Neural progenitor cell (in vitro differentiated cells): ENCODE measurements around the gene PKD1. TPM values are rescaled to one million over a fixed set of nuclear protein-coding genes. Genes with fewer than 3 reads are reported as not detected.

Source experiments
- DNase-seq: peaks from one replicate; pipeline ENCODE4 v3.0.0-alpha.2; 2016; ENCODE audit warnings: low spot score
- H2AFZ ChIP-seq: fragments of 200-600 bp; sonication (generic); replicated peaks from 2 replicates; pipeline ENCODE4 v1.6.1; 2016; ENCODE audit warnings: antibody characterized with exemption
- H3F3A ChIP-seq: fragments of 200-600 bp; sonication (generic); 2 replicates; pipeline ENCODE4 v1.6.1; 2016; ENCODE audit warnings: antibody characterized with exemption, low read depth
- H3K27ac ChIP-seq: fragments of 200-600 bp; sonication (generic); 2 replicates; pipeline ENCODE4 v1.5.1; 2016; ENCODE audit warnings: mild to moderate bottlenecking
- H3K27me3 ChIP-seq: fragments of 200-600 bp; sonication (generic); 2 replicates; pipeline ENCODE4 v1.6.1; 2016; ENCODE audit warnings: mild to moderate bottlenecking, moderate library complexity
- H3K36me3 ChIP-seq: fragments of 200-600 bp; sonication (generic); 2 replicates; pipeline ENCODE4 v1.5.1; 2016
- H3K4me1 ChIP-seq: fragments of 200-600 bp; sonication (generic); 2 replicates; pipeline ENCODE4 v1.6.1; 2016; ENCODE audit warnings: mixed run types
- H3K4me2 ChIP-seq: fragments of 200-600 bp; sonication (generic); 2 replicates; pipeline ENCODE4 v1.6.1; 2016
- H3K4me3 ChIP-seq: fragments of 200-600 bp; sonication (generic); 2 replicates; pipeline ENCODE4 v1.5.1; 2016
- H3K79me2 ChIP-seq: fragments of 200-600 bp; sonication (generic); 2 replicates; pipeline ENCODE4 v1.6.1; 2016; ENCODE audit warnings: low read depth
- H3K9ac ChIP-seq: fragments of 200-600 bp; sonication (generic); 2 replicates; pipeline ENCODE4 v1.6.1; 2016
- H3K9me3 ChIP-seq: fragments of 200-600 bp; sonication (generic); 2 replicates; pipeline ENCODE4 v1.5.1; 2016; ENCODE audit warnings: low read depth
- H4K20me1 ChIP-seq: fragments of 200-600 bp; sonication (generic); 2 replicates; pipeline ENCODE4 v1.6.1; 2016; ENCODE audit warnings: low read depth
- H3K27ac Mint-ChIP-seq: 3 replicates; pipeline ENCODE4 v1.8.0; 2021; ENCODE audit warnings: mixed read lengths
- H3K27me3 Mint-ChIP-seq: 2 replicates; pipeline ENCODE4 v1.8.0; 2022; ENCODE audit warnings: low read depth, mild to moderate bottlenecking, inconsistent platforms, moderate library complexity, mixed read lengths; ENCODE audit not compliant: insufficient read depth
- H3K36me3 Mint-ChIP-seq: 3 replicates; pipeline ENCODE4 v1.8.0; 2021; ENCODE audit warnings: mixed read lengths
- H3K4me1 Mint-ChIP-seq: 3 replicates; pipeline ENCODE4 v1.8.0; 2021; ENCODE audit warnings: mixed read lengths
- H3K4me3 Mint-ChIP-seq: 3 replicates; pipeline ENCODE4 v1.8.0; 2021; ENCODE audit warnings: mild to moderate bottlenecking, moderate library complexity, mixed read lengths
- H3K9me3 Mint-ChIP-seq: 3 replicates; pipeline ENCODE4 v1.8.0; 2020; ENCODE audit warnings: mixed read lengths
- EZH2 ChIP-seq: fragments of 200-600 bp; sonication (generic); IDR thresholded peaks from 2 replicates; pipeline ENCODE4 v1.6.1; 2017; ENCODE audit warnings: antibody characterized with exemption, mild to moderate bottlenecking, moderate library complexity
- EZH2phosphoT487 ChIP-seq: fragments of 200-600 bp; sonication (generic); IDR thresholded peaks from 2 replicates; pipeline ENCODE4 v1.6.1; 2017; ENCODE audit warnings: antibody characterized with exemption
- total RNA-seq: library from RNA; depleted of rRNA; stranded (reverse); fragments of >200 nt; gene quantifications from 2 replicates; pipeline ENCODE4 v1.2.3, GENCODE V29; 2015; ENCODE audit warnings: low replicate concordance
- TF ChIP-seq, protein P1 (sequence below): fragments of 200-600 bp; sonication (generic); IDR thresholded peaks from 2 replicates; pipeline ENCODE4 v1.5.1; 2017; ENCODE audit warnings: antibody characterized with exemption, mild to moderate bottlenecking

PKD1 gene
- total RNA-seq, 1 donor from 2014 or later = 16.9 TPM

GRCh38 chr16:2167068-2167638 is 31.5 kb upstream of the PKD1 start:
- H3K4me3 ChIP-seq = no peak overlapping the region
- H3K4me3 Mint-ChIP-seq = no peak overlapping the region
- peaks cover 5% of the 10 kb centered on the region for H3F3A ChIP-seq
- no peaks in the 10 kb centered on the region for H3K9me3 Mint-ChIP-seq
- H3K27me3 Mint-ChIP-seq = peaks cover 2% of the 10 kb centered on the region
- no peak overlapping the region for H3K27ac ChIP-seq
- no peak overlapping the region for H3K27ac Mint-ChIP-seq
- no peak overlapping the region for H3K4me2 ChIP-seq
- no peaks in the 10 kb centered on the region for H3K9me3 ChIP-seq
- no peak for TF ChIP-seq EZH2phosphoT487
- TF ChIP-seq EZH2 = no peak
- TF ChIP-seq, protein P1, sequence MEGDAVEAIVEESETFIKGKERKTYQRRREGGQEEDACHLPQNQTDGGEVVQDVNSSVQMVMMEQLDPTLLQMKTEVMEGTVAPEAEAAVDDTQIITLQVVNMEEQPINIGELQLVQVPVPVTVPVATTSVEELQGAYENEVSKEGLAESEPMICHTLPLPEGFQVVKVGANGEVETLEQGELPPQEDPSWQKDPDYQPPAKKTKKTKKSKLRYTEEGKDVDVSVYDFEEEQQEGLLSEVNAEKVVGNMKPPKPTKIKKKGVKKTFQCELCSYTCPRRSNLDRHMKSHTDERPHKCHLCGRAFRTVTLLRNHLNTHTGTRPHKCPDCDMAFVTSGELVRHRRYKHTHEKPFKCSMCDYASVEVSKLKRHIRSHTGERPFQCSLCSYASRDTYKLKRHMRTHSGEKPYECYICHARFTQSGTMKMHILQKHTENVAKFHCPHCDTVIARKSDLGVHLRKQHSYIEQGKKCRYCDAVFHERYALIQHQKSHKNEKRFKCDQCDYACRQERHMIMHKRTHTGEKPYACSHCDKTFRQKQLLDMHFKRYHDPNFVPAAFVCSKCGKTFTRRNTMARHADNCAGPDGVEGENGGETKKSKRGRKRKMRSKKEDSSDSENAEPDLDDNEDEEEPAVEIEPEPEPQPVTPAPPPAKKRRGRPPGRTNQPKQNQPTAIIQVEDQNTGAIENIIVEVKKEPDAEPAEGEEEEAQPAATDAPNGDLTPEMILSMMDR = no peak
- H3K36me3 Mint-ChIP-seq = peaks cover 4% of the 10 kb centered on the region
- H2AFZ ChIP-seq = no peak overlapping the region
- no peaks in the 10 kb centered on the region for H3K27me3 ChIP-seq
- DNase-seq = no peak
- H4K20me1 ChIP-seq = peaks cover 11% of the 10 kb centered on the region
- H3K36me3 ChIP-seq = no peaks in the 10 kb centered on the region
- H3K4me1 ChIP-seq = no peaks in the 10 kb centered on the region
- H3K4me1 Mint-ChIP-seq = no peaks in the 10 kb centered on the region
- peaks cover 22% of the 10 kb centered on the region for H3K79me2 ChIP-seq
- no peak overlapping the region for H3K9ac ChIP-seq

DNA sequence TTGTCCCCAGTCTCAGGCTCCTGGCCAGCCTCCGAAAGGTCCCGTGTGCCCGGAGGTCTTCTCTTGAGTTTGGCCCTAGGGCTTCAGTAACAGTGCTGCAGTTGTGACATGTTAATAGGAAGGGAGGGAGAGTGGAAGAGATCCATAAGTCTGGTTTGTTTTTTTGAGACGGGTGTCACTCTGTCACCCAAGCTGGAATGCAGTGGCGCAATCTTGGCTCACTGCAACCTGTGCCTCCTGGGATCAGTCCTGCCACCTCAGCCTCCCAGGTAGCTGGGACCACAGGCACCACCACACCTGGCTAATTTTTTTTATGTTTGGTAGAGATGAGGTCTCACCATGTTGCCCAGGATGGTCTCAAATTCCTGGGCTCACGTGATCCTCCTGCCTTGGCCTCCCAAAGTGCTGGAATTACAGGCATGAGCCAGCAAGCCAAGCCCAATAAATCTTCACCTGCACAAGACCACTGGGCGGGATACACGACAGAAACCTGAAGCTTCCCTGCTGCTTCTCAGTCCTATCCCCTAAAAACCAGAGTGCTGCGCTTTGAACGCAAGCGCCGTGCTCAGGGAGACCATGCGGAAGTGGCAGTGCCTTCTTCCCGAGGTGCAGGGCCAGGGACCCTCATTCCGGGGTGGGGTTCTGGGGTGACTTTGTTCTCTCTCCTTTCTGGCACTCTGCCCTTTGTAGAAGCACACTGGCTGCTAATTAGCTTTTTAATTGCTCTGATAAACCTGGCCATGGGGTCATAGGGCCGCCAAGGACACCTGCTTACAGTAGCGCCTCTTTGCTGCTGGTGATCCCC is 30.8 kb upstream of the PKD1 start:
- H3K4me1 Mint-ChIP-seq = no peaks in the 10 kb centered on the region
- H3K27ac Mint-ChIP-seq = no peak overlapping the region
- peaks cover 2% of the 10 kb centered on the region for H3K36me3 Mint-ChIP-seq
- TF ChIP-seq EZH2 (no peak), EZH2phosphoT487 (no peak)
- TF ChIP-seq, protein P1 = no peak
- DNase-seq = no peak
- no peaks in the 10 kb centered on the region for H3K9me3 ChIP-seq
- H2AFZ ChIP-seq = no peak overlapping the region
- H3K27me3 ChIP-seq = no peaks in the 10 kb centered on the region
- no peak overlapping the region for H3K4me2 ChIP-seq
- no peak overlapping the region for H3K9ac ChIP-seq
- no peak overlapping the region for H3K4me3 Mint-ChIP-seq
- peaks cover 17% of the 10 kb centered on the region for H4K20me1 ChIP-seq
- H3K27me3 Mint-ChIP-seq = peaks cover 2% of the 10 kb centered on the region
- H3K79me2 ChIP-seq = peaks cover 29% of the 10 kb centered on the region
- no peaks in the 10 kb centered on the region for H3K4me1 ChIP-seq
- no peak overlapping the region for H3K27ac ChIP-seq
- H3F3A ChIP-seq = peaks cover 5% of the 10 kb centered on the region
- no peak overlapping the region for H3K4me3 ChIP-seq
- H3K9me3 Mint-ChIP-seq = no peaks in the 10 kb centered on the region
- no peaks in the 10 kb centered on the region for H3K36me3 ChIP-seq

GRCh38 chr16:2165861-2166260 is 30.2 kb upstream of the PKD1 start:
- Histone ChIP-seq H3K36me3 (no peaks in the 10 kb centered on the region), H3F3A (peaks cover 6% of the 10 kb centered on the region), H3K27ac (no peak overlapping the region), H3K27me3 (no peaks in the 10 kb centered on the region), H2AFZ (no peak overlapping the region), H4K20me1 (peaks cover 21% of the 10 kb centered on the region), H3K4me3 (no peak overlapping the region), H3K79me2 (peaks cover 35% of the 10 kb centered on the region), H3K9ac (no peak overlapping the region), H3K4me1 (no peaks in the 10 kb centered on the region), H3K9me3 (no peaks in the 10 kb centered on the region), H3K4me2 (no peak overlapping the region)
- no peaks in the 10 kb centered on the region for H3K4me1 Mint-ChIP-seq
- no peak for TF ChIP-seq EZH2phosphoT487
- TF ChIP-seq, protein P1 = no peak
- no peak for TF ChIP-seq EZH2
- H3K27me3 Mint-ChIP-seq = peaks cover 2% of the 10 kb centered on the region
- H3K9me3 Mint-ChIP-seq = no peaks in the 10 kb centered on the region
- peaks cover 2% of the 10 kb centered on the region for H3K36me3 Mint-ChIP-seq
- DNase-seq = no peak
- H3K27ac Mint-ChIP-seq = no peak overlapping the region
- H3K4me3 Mint-ChIP-seq = no peak overlapping the region
